AML-193 (cell line): Measurements from ENCODE around the gene ZNRF1.

Experiments
- DNase-seq, 2 experiments: peaks; one replicate each; lab custom pipeline; 2025; lab: John Stamatoyannopoulos, UW

ZNRF1 gene

DNA sequence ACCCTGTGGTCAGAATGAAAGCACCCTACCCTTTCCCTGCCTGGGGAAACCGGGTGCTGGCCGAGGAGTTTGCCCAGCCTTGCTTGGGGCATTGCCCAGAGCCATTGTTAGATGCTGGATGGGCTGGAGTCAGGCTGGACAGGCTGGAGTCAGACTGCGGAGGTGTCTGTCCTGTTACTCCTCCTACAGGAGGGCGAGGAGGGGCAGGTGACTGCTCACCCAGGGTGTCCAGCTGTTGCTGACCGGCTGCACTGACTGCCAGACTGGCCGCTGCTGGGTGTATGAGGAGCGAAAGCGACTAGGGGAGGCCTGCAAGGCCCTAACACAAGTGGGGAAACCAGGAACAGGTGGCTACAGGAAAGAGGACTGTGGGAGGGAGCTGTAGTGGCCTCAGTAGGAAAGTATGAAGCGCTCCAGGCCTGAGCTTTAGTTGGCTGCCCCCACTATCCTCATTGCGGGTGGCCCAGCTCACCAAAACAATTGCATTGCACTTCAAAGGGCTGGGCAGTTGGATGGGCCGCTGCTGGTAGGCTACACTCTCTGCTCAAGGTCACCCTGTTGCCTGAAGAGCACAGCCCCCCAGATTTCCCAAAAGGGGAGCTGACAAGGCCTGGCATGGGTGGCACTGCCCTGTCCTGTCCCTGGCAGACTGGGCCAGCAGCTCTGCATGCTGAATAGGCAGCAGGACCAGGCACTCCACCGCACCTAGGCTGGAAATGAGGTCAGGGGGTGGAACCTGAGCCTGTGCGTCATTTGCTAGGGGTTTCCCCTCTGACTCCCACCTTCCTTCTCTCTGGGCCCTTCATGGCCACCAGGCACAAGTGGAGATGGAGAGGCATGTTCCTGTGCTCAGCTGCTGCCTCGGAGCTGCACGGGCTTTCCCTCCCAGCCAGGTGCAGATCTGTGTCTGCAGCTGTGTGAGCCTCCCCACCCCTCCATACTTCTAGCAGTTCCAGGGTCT, 99.4 kb downstream of the ZNRF1 start:
- no peak for DNase-seq

DNA sequence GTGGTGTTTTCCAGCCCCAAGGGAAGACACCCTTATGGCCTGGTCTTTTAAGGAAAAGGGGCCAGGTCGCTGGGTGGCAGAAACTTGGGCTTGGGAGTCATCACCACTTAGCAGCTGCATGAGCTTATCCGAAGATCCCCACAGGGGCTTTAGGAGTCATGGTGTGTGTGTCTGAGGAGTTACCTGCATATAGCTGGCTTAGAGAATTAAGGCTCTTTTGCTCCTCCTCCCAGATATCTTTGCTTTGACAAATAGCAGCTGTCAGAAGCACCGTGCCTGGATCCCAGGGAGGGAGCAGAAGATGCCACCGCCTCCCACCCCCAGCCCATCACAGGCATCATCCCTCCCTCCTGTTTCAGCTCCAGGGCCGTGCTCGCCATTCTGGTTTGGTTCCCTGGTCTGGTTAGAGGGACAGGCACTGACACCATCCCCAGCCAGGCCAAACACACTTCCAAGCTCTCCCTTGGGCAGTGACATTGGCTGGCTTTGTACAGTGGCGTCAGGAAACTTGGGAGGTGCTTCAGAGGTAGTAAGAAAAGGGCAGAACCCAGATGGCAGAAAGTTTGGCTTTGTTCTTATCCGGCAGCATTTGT, 100.3 kb downstream of the ZNRF1 start:
- no peak for DNase-seq

DNA sequence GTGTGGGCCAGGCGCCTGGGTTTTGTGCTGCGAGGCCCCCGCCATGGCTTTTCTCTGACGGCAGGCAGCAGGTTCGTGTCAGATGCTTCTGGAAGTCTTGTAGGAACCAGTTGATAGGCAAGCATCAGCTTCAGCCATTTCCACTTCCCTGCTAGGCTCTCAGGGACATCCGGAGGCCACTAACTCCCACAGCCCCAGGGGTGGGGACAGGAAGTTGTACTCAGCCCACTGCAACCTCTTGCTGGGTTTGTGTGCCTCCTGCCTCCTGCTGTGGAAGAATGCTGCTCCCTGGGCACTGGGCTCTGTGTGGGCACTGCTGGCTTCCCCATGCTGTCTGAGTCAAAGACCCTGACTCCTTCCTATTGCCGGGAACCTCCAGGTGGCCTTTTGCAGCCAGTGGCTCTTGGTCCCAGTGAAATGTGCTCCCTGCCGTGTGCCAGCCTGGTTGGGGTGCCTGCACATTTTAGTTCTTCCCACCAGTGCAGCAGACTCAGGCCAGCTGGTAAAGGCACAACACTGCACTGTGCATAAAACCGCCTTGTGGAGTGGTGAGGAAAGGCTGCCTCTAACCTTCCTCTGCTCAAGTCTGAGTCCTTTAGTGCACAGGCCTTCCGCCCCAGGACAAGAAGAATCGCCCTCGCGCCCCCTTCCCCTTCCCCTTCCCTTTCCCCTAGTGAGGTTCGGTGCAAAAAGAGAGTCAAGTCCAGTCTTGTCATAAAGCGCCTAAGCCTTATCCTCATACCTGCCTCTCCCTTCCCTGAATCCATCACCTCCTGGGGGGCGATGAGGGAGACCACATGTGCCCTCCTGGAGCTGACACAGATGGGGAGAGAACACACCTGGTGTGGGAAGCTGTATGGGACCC, 101.1 kb downstream of the ZNRF1 start:
- DNase-seq = peak; percentile 60 to 69

GRCh38 chr16:75100603-75100990, 101.8 kb downstream of the ZNRF1 start:
- no peak for DNase-seq

- no peak for DNase-seq
These were observed 102.8 kb downstream of the ZNRF1 start for GRCh38 chr16:75101635-75102034.

- no peak for DNase-seq
These were observed 103.8 kb downstream of the ZNRF1 start for GRCh38 chr16:75102595-75102994.

DNA sequence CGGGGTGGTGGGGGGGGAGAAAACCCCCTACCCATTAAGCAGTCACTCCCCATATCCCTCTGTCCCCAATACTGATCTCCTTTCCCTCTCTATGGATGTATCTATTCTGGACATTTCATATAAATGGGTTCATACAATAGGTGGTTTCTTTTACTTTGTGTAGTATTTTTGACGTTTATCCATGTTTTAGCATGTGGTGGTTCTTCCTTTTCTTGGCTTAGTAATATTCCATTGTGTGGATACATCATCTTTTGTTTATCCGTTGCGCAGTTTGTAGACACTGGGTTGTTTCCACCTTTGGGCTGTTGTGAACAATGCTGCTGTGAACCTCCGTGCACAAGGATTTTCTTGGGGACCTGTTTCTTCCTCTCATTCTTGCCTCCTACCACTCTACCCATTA, 105.2 kb downstream of the ZNRF1 start:
- no peak for DNase-seq

DNA sequence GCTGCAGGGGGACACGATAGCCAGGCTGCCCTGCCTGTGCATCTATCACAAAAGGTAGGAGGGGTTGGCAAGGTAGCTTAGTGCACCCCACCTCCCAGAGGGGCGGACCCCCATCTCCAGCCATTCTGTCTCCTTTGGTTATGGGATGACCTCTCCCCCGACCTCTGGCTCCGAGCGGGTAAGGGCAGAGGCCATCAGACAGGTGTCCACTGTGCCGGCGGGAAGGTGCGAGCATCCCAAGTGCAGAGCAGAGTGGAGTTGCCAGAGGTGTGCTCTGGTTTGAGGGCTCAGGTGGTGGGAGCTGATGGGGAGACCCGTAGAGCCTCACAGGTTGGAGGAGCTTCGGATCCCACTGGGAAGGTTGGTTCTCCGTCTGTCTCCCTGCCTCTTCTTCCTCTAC, 106.0 kb downstream of the ZNRF1 start:
- DNase-seq = no peak

DNA sequence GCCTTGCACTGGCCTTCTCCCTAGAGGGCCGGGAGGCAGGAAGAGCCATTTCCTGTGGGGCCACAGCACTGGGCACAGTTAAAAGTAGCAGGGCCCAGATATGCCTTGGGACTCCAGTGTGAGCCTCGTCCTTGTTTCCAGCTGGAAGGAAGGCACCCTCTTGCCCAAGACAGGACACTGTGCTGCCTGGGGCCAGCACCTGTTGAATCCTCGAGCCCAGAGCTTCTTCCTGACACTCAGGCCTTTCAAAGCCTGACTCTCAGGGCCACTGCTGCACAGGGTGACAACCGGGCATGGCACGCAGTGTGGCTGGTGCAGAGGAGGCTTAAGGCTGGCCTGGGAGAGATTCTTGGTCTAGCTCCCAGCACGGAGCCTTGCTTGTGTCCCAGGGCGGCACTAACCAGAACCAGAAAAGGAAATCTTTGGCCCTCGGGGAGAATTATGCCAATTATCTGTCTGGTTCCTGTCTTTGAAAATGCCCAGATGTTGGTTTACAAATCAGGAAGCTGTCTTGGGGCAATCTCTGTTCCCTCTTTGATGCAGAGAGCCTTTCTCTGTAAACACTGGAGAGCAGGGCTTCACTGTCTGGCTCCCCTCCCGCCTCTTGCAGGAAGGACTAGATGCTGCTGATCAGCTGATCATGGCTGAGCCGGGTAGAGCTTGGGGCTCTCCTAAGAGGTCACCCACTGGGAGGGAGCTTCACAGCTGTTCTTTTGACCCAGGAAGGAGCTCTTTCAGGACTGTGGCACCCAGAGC, 106.7 kb downstream of the ZNRF1 start:
- peak; percentile 72 to 76 for DNase-seq

- no peak for DNase-seq
These were observed 107.8 kb downstream of the ZNRF1 start for GRCh38 chr16:75106351-75107274.

GRCh38 chr16:75107505-75107904, 108.7 kb downstream of the ZNRF1 start:
- DNase-seq = no peak

- peak; percentile 71 to 74 for DNase-seq
These were observed 110.2 kb downstream of the ZNRF1 start for GRCh38 chr16:75108792-75109731.

GRCh38 chr16:75109732-75110243, 111.0 kb downstream of the ZNRF1 start:
- DNase-seq = no peak

- peak; percentile 67 to 82 for DNase-seq
These were observed 112.1 kb downstream of the ZNRF1 start for GRCh38 chr16:75110637-75111513.

DNA sequence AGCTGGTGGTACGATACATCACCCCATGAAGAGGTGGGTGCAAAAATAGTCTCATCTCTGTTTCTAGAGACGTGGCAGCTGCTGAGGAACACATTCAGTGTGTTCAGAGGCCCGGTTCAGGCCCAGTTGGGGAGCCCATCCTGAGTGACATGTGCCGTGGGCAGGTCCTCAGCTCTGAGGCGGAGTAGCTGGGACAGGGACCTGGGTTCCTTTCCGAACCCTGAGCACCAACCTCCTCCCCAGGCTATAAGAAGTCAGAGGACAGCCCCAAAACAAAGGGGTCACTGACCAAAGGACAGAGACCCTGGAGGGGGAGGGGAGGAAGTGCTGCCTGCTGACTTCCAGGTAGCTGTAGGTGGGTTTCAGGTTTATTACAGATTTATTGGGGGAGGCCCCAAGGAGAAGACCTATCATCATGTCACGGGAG, 112.7 kb downstream of the ZNRF1 start:
- no peak for DNase-seq

DNA sequence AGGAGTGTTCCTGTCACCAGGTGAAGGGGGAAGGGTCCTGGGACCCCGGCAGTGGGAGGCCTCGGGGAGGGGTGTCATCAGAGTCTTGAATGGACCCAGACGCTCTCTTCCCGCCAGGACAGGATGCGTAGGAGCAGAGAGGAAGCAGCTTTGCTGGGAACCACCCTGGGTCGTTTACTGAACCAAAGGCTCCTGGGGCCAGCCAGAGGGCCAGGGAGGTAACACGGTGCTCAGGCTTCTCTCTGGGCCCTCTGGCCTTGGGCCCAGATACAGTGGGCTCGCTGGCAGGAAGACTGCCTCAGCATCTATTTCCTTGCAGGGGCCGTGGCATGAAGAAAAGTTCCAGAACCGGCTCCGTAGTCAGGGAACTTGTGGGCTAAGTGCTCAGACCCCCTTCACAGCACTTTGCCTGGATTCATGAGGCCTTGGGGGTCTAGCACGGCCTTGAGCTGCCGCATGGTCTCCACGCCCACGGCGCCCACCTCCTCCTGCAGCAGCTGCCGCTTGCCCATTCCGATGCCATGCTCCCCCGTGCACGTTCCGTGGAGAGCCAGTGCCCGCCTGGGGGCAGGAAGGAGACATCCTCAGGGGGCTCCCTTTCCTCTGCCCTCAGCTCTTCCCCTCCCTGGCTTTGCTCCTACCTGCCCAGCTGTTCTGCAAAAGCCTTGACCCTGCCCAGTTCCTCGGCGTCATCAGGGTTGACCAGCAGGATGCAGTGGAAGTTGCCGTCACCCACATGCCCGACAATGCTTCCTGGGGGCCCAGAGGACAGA, 113.3 kb downstream of the ZNRF1 start:
- DNase-seq = no peak

- DNase-seq = no peak
These were observed 114.1 kb downstream of the ZNRF1 start for GRCh38 chr16:75112734-75113491.
